ENCODE measurements around the gene OR5T1.

The OR5T1 gene
- total RNA-seq = 0 reads per million in 2 donors

- DNase-seq = no peak
Measured at GRCh38 chr11:56273854-56274253, at the start of gene OR5T1. Gene OR5T1 (plus strand): TSS chr11:56274154. CDS start chr11:56275639, 1,485 bp downstream.

GRCh38 chr11:56234155-56234554 lies 39.8 kb upstream of the OR5T1 start, which contains the start of gene OR5T2:
Gene OR5T2 (minus strand): TSS chr11:56234255. CDS start chr11:56233062, 1,193 bp downstream.
- DNase-seq = no peak

- no peak for DNase-seq
Measured at GRCh38 chr11:56251954-56252353, 22.0 kb upstream of the OR5T1 start, which contains the start of gene OR5T3. Gene OR5T3 (plus strand): TSS chr11:56252254. CDS start chr11:56252254, 0 bp downstream.

- no peak for DNase-seq
Measured at GRCh38 chr11:56271092-56271491, 2.9 kb upstream of the OR5T1 start.

- no peak for DNase-seq
Measured at GRCh38 chr11:56292154-56292553, 18.2 kb downstream of the OR5T1 start, which contains the start of gene OR8H1. Gene OR8H1 (minus strand): TSS chr11:56292254. CDS start chr11:56291062, 1,192 bp downstream.

GRCh38 chr11:56296898-56297297 lies 22.9 kb downstream of the OR5T1 start:
- DNase-seq = no peak

- DNase-seq = no peak
Measured at GRCh38 chr11:56307836-56308235, 33.9 kb downstream of the OR5T1 start.

GRCh38 chr11:56314844-56315243 lies 40.9 kb downstream of the OR5T1 start, which contains the start of gene OR8K3:
Gene OR8K3 (plus strand): TSS chr11:56315144. CDS start chr11:56318307, 3,163 bp downstream.
- no peak for DNase-seq

Measured in T-helper 9 cell (primary cell).